ENCODE measurements around the gene SLC9A6. TPM values are rescaled to one million over a fixed set of nuclear protein-coding genes. Genes with fewer than 3 reads are reported as not detected.

Gene SLC9A6
- total RNA-seq, 4 donors from 2014 or later, result 13.5 to 26.3 (median 21.7) TPM

GRCh38 chrX:136057567-136057966, 72.3 kb downstream of the SLC9A6 start:
- no peaks in the 10 kb centered on the region for H3K9me3 ChIP-seq
- in situ Hi-C loops (cut with MboI; ENCODE audit: low pct_ligation_motif_present in 1 of 4, low pct_unique_long_range_greater_than_20kb in 1 of 4, low sequenced_read_pairs in 3 of 4), result no loop called here
- TF ChIP-seq POLR2A (IDR thresholded peaks at IDR 0.05) (no peak), CTCF (IDR thresholded peaks at IDR 0.05) (no peak), POLR2AphosphoS5 (IDR thresholded peaks at IDR 0.05) (no peak), EP300 (IDR thresholded peaks at IDR 0.05; ENCODE audit: low read depth) (no peak)
- no peak overlapping the region for H3K4me3 ChIP-seq
- no peaks in the 10 kb centered on the region for H3K27me3 ChIP-seq
- H3K27ac ChIP-seq, result peak overlapping the region; percentile 25 to 84 (median 81)
- 39 to 52% methylated on average over 4 of the region's 4 CpGs for WGBS, 2 donors (ENCODE audit: low coverage in 1 of 2)
- H3K36me3 ChIP-seq, result no peaks in the 10 kb centered on the region
- intact Hi-C loops (cut with DNase I; ENCODE audit: low total_unique reads), result loop anchor here (5.0 kb wide), 1 partner anchor 90 kb away; the partner anchor contains the start of gene FHL1
- DNase-seq, result no peak
- H3K4me1 ChIP-seq, result peaks cover 0 to 6% (median 0%) of the 10 kb centered on the region in 4 donors

GRCh38 chrX:136059350-136059749, 74.1 kb downstream of the SLC9A6 start:
- in situ Hi-C loops (cut with MboI; ENCODE audit: low pct_ligation_motif_present in 1 of 4, low pct_unique_long_range_greater_than_20kb in 1 of 4, low sequenced_read_pairs in 3 of 4) (no loop called here), intact Hi-C loops (cut with DNase I; ENCODE audit: low total_unique reads) (loop anchor here (2.0 to 5.0 kb wide), 2 partner anchors 75 to 88 kb away; partner anchors contain the start of gene FHL1)
- Histone ChIP-seq H3K36me3 (no peaks in the 10 kb centered on the region), H3K4me1 (peaks cover 0 to 9% (median 0%) of the 10 kb centered on the region in 4 donors), H3K27me3 (no peaks in the 10 kb centered on the region), H3K4me3 (no peak overlapping the region), H3K9me3 (no peaks in the 10 kb centered on the region), H3K27ac (peak overlapping the region in 3 of 4 donors; percentile 9 to 82 (median 48))
- DNase-seq, result no peak
- TF ChIP-seq EP300 (IDR thresholded peaks at IDR 0.05; ENCODE audit: low read depth), result no peak
- no peak for TF ChIP-seq POLR2AphosphoS5 (IDR thresholded peaks at IDR 0.05)
- TF ChIP-seq CTCF (IDR thresholded peaks at IDR 0.05), result no peak
- 76% methylated on average over 2 of the region's 2 CpGs; no CpG with 5 or more reads in 1 of the 2 donors for whole genome bisulfite sequencing, 2 donors (ENCODE audit: low coverage in 1 of 2)

GRCh38 chrX:136061286-136061685, 76.1 kb downstream of the SLC9A6 start:
- Histone ChIP-seq H3K4me3 (no peak overlapping the region), H3K9me3 (no peaks in the 10 kb centered on the region), H3K27ac (peak overlapping the region in 1 of 4 donors; percentile 77), H3K36me3 (no peaks in the 10 kb centered on the region), H3K27me3 (no peaks in the 10 kb centered on the region), H3K4me1 (peaks cover 0 to 11% (median 0%) of the 10 kb centered on the region in 4 donors)
- 72 to 100% methylated on average over 2 to 8 of the region's 8 CpGs for WGBS, 2 donors (ENCODE audit: low coverage in 1 of 2)
- in situ Hi-C loops (cut with MboI; ENCODE audit: low pct_ligation_motif_present in 1 of 4, low pct_unique_long_range_greater_than_20kb in 1 of 4, low sequenced_read_pairs in 3 of 4) (no loop called here), intact Hi-C loops (cut with DNase I; ENCODE audit: low total_unique reads) (no loop called here)
- no peak for TF ChIP-seq POLR2A (IDR thresholded peaks at IDR 0.05)
- no peak for DNase-seq

- in situ Hi-C loops (cut with MboI; ENCODE audit: low pct_ligation_motif_present in 1 of 4, low pct_unique_long_range_greater_than_20kb in 1 of 4, low sequenced_read_pairs in 3 of 4), result no loop called here
- H3K4me1 ChIP-seq, result peaks cover 0 to 7% (median 0%) of the 10 kb centered on the region in 4 donors
- peak overlapping the region in 1 of 4 donors; percentile 77 for H3K27ac ChIP-seq
- DNase-seq, result no peak
- intact Hi-C loops (cut with DNase I; ENCODE audit: low total_unique reads), result no loop called here
- no peaks in the 10 kb centered on the region for H3K27me3 ChIP-seq
- no peak overlapping the region for H3K4me3 ChIP-seq
- no peaks in the 10 kb centered on the region for H3K9me3 ChIP-seq
- TF ChIP-seq POLR2AphosphoS5 (IDR thresholded peaks at IDR 0.05) (no peak), CTCF (IDR thresholded peaks at IDR 0.05) (no peak), POLR2A (IDR thresholded peaks at IDR 0.05) (no peak), EP300 (IDR thresholded peaks at IDR 0.05; ENCODE audit: low read depth) (no peak)
- no peaks in the 10 kb centered on the region for H3K36me3 ChIP-seq
- 67 to 80% methylated on average over 1 to 5 of the region's 5 CpGs for WGBS, 2 donors (ENCODE audit: low coverage in 1 of 2)
Measured at GRCh38 chrX:136061696-136062095, 76.5 kb downstream of the SLC9A6 start.

Measured in transverse colon (tissue), 4 donors.